Endothelial cell of umbilical vein (primary cell): ENCODE measurements around the gene NCK2. TPM values are rescaled to one million over a fixed set of nuclear protein-coding genes. Genes with fewer than 3 reads are reported as not detected.

Experiments used
- BruUV-seq: library from RNA; stranded (reverse); fragments of 400-500 nt; replicated peaks from 2 replicates; lab custom pipeline; 2021; lab: Mats Ljungman, UMichigan
- CTCF ChIA-PET: fragments of 300-600, 350-600 bp; sonication (Branson Sonifier 250); formaldehyde crosslinking; loops from one replicate; lab custom pipeline; 2021; ENCODE audit warnings: antibody characterized with exemption, inconsistent platforms; lab: Charles Lee
- POLR2A ChIA-PET: fragments of 300-600, 350-600 bp; sonication (Branson Sonifier 250); formaldehyde crosslinking; loops from one replicate; lab custom pipeline; 2021; ENCODE audit warnings: antibody characterized with exemption, inconsistent platforms; lab: Charles Lee
- DNase-seq: peaks from one replicate; pipeline ENCODE4 v3.0.0-alpha.2; 2011; ENCODE audit warnings: low read depth, low spot score
- FAIRE-seq: peaks from 2 replicates; lab custom pipeline; 2011; peaks lifted over from hg19 to GRCh38; lab: Jason Lieb, UNC
- H2AFZ ChIP-seq: 2 replicates; pipeline ENCODE4 v1.6.0; 2012; ENCODE audit warnings: low read depth, low read length, control low read depth, inconsistent platforms
- H3K27ac ChIP-seq: 2 replicates; pipeline ENCODE4 v1.5.1; 2011; ENCODE audit warnings: low read depth, mild to moderate bottlenecking, control low read depth, low read length, moderate library complexity; ENCODE audit not compliant: insufficient read depth
- H3K27me3 ChIP-seq, 2 experiments: 2 replicates each; pipeline versions ENCODE4 v1.6.0 to v1.6.1; 2011; ENCODE audit warnings: low read length in 2 of 2, mixed read lengths in 1 of 2; ENCODE audit not compliant: control insufficient read depth in 2 of 2, insufficient read depth in 2 of 2
- H3K36me3 ChIP-seq, 2 experiments: 2 replicates in 1 of 2; 3 replicates in 1 of 2; pipeline ENCODE4 v1.5.1; 2011; ENCODE audit warnings: low read length in 2 of 2, mild to moderate bottlenecking in 1 of 2, moderate library complexity in 1 of 2; ENCODE audit not compliant: control insufficient read depth in 2 of 2, insufficient read depth in 2 of 2; ENCODE audit errors: extremely low read depth in 1 of 2
- H3K4me1 ChIP-seq: 3 replicates; pipeline ENCODE4 v1.5.1; 2011; ENCODE audit warnings: mild to moderate bottlenecking, low read length; ENCODE audit not compliant: control insufficient read depth, insufficient read depth; ENCODE audit errors: extremely low read depth
- H3K4me2 ChIP-seq: 2 replicates; pipeline ENCODE4 v1.6.1; 2011; ENCODE audit warnings: low read length, control low read depth, mixed read lengths; ENCODE audit not compliant: insufficient read depth
- H3K4me3 ChIP-seq, 3 experiments: fragments of 200-600 bp in 1 of 3; sonication (generic), shearing (Covaris generic) in 1 of 3; replicated peaks in 1 of 3; 2 replicates each; pipeline ENCODE4 v1.5.1; 2011 to 2016; ENCODE audit warnings: control low read depth in 3 of 3, low read length in 3 of 3, mild to moderate bottlenecking in 2 of 3, inconsistent platforms in 1 of 3, low read depth in 1 of 3, moderate library complexity in 1 of 3; ENCODE audit not compliant: insufficient read depth in 1 of 3
- H3K79me2 ChIP-seq: 2 replicates; pipeline ENCODE4 v1.6.0; 2012; ENCODE audit warnings: low read length, inconsistent platforms; ENCODE audit not compliant: control insufficient read depth, insufficient read depth
- H3K9ac ChIP-seq: replicated peaks from 2 replicates; pipeline ENCODE3; 2011; ENCODE audit warnings: low read length, control low read depth; ENCODE audit not compliant: insufficient read depth; ENCODE audit errors: extremely low read depth
- H3K9me1 ChIP-seq: replicated peaks from 3 replicates; pipeline ENCODE4 v1.6.0; 2011; ENCODE audit warnings: mild to moderate bottlenecking, low read length; ENCODE audit not compliant: control insufficient read depth, insufficient read depth; ENCODE audit errors: extremely low read depth
- H3K9me3 ChIP-seq: replicated peaks from 2 replicates; pipeline ENCODE4 v1.5.1; 2012; ENCODE audit warnings: low read length, inconsistent platforms; ENCODE audit not compliant: control insufficient read depth, insufficient read depth
- H4K20me1 ChIP-seq: replicated peaks from 2 replicates; pipeline ENCODE3; 2011; ENCODE audit warnings: mild to moderate bottlenecking, low read length; ENCODE audit not compliant: control insufficient read depth, insufficient read depth; ENCODE audit errors: extremely low read depth
- CTCF ChIP-seq, 2 donors: IDR thresholded peaks; 1 replicate in 1 of 2; 2 replicates in 1 of 2; pipeline ENCODE4 v1.5.1; 2011; ENCODE audit warnings: low read length in 2 of 2, mild to moderate bottlenecking in 2 of 2, moderate library complexity in 2 of 2, control low read depth in 1 of 2, inconsistent platforms in 1 of 2, low read depth in 1 of 2; ENCODE audit not compliant: insufficient read depth in 1 of 2; ENCODE audit errors: extremely low read depth in 1 of 2
- EZH2 ChIP-seq: IDR thresholded peaks from 2 replicates; pipeline ENCODE4 v1.6.1; 2012; ENCODE audit warnings: borderline replicate concordance, low read depth, mild to moderate bottlenecking, moderate library complexity, low read length, inconsistent platforms; ENCODE audit not compliant: severe bottlenecking
- FOS ChIP-seq: IDR thresholded peaks from 2 replicates; pipeline ENCODE4 v1.6.1; 2011; ENCODE audit warnings: mild to moderate bottlenecking, low read length, moderate library complexity, borderline replicate concordance; ENCODE audit not compliant: insufficient read depth
- GATA2 ChIP-seq: IDR thresholded peaks from 2 replicates; pipeline ENCODE4 v1.7.0; 2011; ENCODE audit warnings: low read depth, mild to moderate bottlenecking, moderate library complexity, mixed read lengths, low read length; ENCODE audit not compliant: insufficient read length, insufficient read depth
- JUN ChIP-seq: IDR thresholded peaks from 2 replicates; pipeline ENCODE4 v1.6.1; 2011; ENCODE audit warnings: borderline replicate concordance, low read depth; ENCODE audit not compliant: insufficient read length, insufficient read depth
- MAX ChIP-seq: IDR thresholded peaks from 2 replicates; pipeline ENCODE4 v1.6.1; 2011; ENCODE audit not compliant: insufficient read depth, insufficient read length
- MYC ChIP-seq: IDR thresholded peaks from one replicate; pipeline ENCODE4 v1.6.1; 2011; ENCODE audit warnings: mild to moderate bottlenecking, low read depth, low read length
- POLR2A ChIP-seq: IDR thresholded peaks from 2 replicates; pipeline ENCODE4 v1.6.1; 2012; ENCODE audit warnings: low read depth, mild to moderate bottlenecking, control low read depth, low read length
- POLR2AphosphoS5 ChIP-seq: IDR thresholded peaks from 2 replicates; pipeline ENCODE4 v1.6.1; 2012; ENCODE audit warnings: low read depth, mild to moderate bottlenecking, control low read depth, low read length, moderate library complexity; ENCODE audit not compliant: insufficient read depth
- dilution Hi-C: fragments of 300-500 bp; cut with MboI; formaldehyde crosslinking; loops from one replicate; pipeline ENCODE4 v1.15.0; 2019; ENCODE audit warnings: low sequenced_read_pairs; ENCODE audit not compliant: extremely low pct_ligation_motif_present
- intact Hi-C: fragments of 100-400 bp; cut with micrococcal nuclease; formaldehyde crosslinking; loops from one replicate; pipeline ENCODE4 v1.10.0; 2022
- polyA plus RNA-seq, 4 experiments: library from polyadenylated mRNA; depleted of rRNA in 3 of 4; stranded (reverse) in 3 of 4; unstranded in 1 of 4; fragments of >200 nt; gene quantifications; 2 replicates each; pipeline versions ENCODE4 v1.2.1 to v1.2.3, GENCODE V29; 2011 to 2012; ENCODE audit warnings: missing spikeins in 1 of 4
- total RNA-seq: library from RNA; stranded (reverse); gene quantifications from 2 replicates; pipeline ENCODE4 v1.2.3, GENCODE V29; 2021

Gene NCK2
- total and polyA plus RNA-seq, 2 donors (not counting 3 experiments of a cell fraction or from before 2014, with no cell fraction given): 23.8 to 39.1 TPM

- intact Hi-C loops: no loop called here
- FAIRE-seq: no peak
- DNase-seq: no peak
- no peak overlapping the region for H3K27ac ChIP-seq
- ChIA-PET POLR2A (no interaction called here), CTCF (no interaction called here)
- no peaks in the 10 kb centered on the region for H3K9me3 ChIP-seq
- H3K79me2 ChIP-seq: no peaks in the 10 kb centered on the region
- TF ChIP-seq POLR2AphosphoS5 (no peak), EZH2 (no peak), MYC (no peak), GATA2 (no peak), JUN (no peak), FOS (no peak), MAX (no peak), POLR2A (no peak), CTCF (IDR thresholded peaks at IDR 0.05; ENCODE audit: extremely low read depth in 1 of 2, insufficient read depth in 1 of 2, low read depth in 1 of 2, low read length in 2 of 2) (no peak)
- no peaks in the 10 kb centered on the region for H4K20me1 ChIP-seq
- no peaks in the 10 kb centered on the region for H3K9me1 ChIP-seq
- BruUV-seq: no TSS peak
- no peak overlapping the region for H3K4me3 ChIP-seq
- no peak overlapping the region for H3K4me2 ChIP-seq
- dilution Hi-C loops: no loop called here
- no peak overlapping the region for H2AFZ ChIP-seq
- H3K36me3 ChIP-seq: no peaks in the 10 kb centered on the region
- H3K9ac ChIP-seq: no peak overlapping the region
- peaks cover 3% of the 10 kb centered on the region for H3K4me1 ChIP-seq
- H3K27me3 ChIP-seq: no peaks in the 10 kb centered on the region
Measured at GRCh38 chr2:105933906-105934305, 189.2 kb downstream of the NCK2 start.
